ENCODE measurements around the gene RGP1.

GRCh38 chr9:35743452-35743851, 5.6 kb upstream of the RGP1 start:
- TF ChIP-seq EZH2phosphoT487 (IDR thresholded peaks at IDR 0.05; ENCODE audit: borderline replicate concordance, low read length): no peak
- no peak for TF ChIP-seq CTCF (conservative IDR thresholded peaks at IDR 0.05; ENCODE audit: low read depth, low read length)
- no peak for TF ChIP-seq EZH2 (IDR thresholded peaks at IDR 0.05; ENCODE audit: low read length, unreplicated experiment)

Data from PC-3 (cell line).